ENCODE results near the gene RASL12. TPM values are rescaled to one million over a fixed set of nuclear protein-coding genes. Genes with fewer than 3 reads are reported as not detected.

The RASL12 gene
- polyA plus RNA-seq, 3 donors: not detected

DNA sequence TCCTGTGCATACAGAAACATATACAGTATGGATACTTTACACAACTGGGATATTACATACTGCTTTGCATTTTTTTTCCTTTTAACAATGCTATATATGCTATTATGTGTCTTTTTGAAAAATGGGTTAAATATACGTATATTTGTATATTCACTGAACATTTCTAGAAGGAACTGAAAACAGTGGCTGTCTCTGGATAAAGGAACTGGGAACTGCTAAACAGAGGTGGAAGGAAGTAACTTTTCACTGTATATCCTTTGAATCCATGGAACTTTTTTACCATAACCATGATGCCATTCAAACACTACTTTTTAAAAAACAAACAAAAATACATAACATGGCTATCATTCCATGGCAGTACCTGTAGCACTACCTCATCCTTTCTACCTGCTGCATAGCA, 40.2 kb downstream of the RASL12 start:
- Histone ChIP-seq H3K27ac (ENCODE audit: low read depth in 1 of 2, low read length in 2 of 2) (no peak overlapping the region), H3K36me3 (replicated peaks in 1 of 2; ENCODE audit: control insufficient read depth in 1 of 2, insufficient read depth in 2 of 2, low read length in 2 of 2) (peaks cover 25 to 44% of the 10 kb centered on the region in 2 donors), H3K4me2 (replicated peaks; ENCODE audit: extremely low read depth, low read length, poor library complexity, severe bottlenecking) (peak overlapping the region; percentile 92), H3K4me3 (replicated peaks in 1 of 3; ENCODE audit: low read depth in 2 of 3, low read length in 3 of 3) (peak overlapping the region in 1 of 3 experiments; percentile 87), H3K79me2 (ENCODE audit: insufficient read depth, low read length) (peaks cover 7% of the 10 kb centered on the region), H3K9me3 (replicated peaks in 1 of 2; ENCODE audit: control insufficient read depth in 1 of 2, insufficient read depth in 1 of 2, low read length in 2 of 2) (no peaks in the 10 kb centered on the region), H4K20me1 (ENCODE audit: insufficient read depth, low read length) (peaks cover 8% of the 10 kb centered on the region), H2AFZ (ENCODE audit: insufficient read depth, low read depth, low read length, poor library complexity, severe bottlenecking) (no peak overlapping the region), H3K27me3 (ENCODE audit: control insufficient read depth in 2 of 2, insufficient read depth in 2 of 2, low read length in 2 of 2) (peaks cover 0 to 9% of the 10 kb centered on the region in 2 donors), H3K9ac (ENCODE audit: insufficient read depth, low read length, poor library complexity, severe bottlenecking) (no peak overlapping the region), H3K4me1 (ENCODE audit: control insufficient read depth in 1 of 2, insufficient read depth in 2 of 2, low read length in 2 of 2) (peaks cover 17 to 21% of the 10 kb centered on the region in 2 donors)
- no CpG with 5 or more reads among the region's 1 CpG for WGBS (ENCODE audit: insufficient coverage)
- peak in 1 of 3 donors; percentile 27 for DNase-seq
- Mint-ChIP-seq H3K9me3 (no peaks in the 10 kb centered on the region), H3K27ac (no peak overlapping the region), H3K4me3 (peak overlapping the region in 1 of 2 donors; percentile 84), H3K36me3 (peaks cover 31 to 36% of the 10 kb centered on the region in 2 donors), H3K4me1 (peaks cover 15% of the 10 kb centered on the region), H3K27me3 (ENCODE audit: low read depth in 3 of 3) (peaks cover 6 to 11% (median 8%) of the 10 kb centered on the region in 3 donors)
- TF ChIP-seq, protein P1, sequence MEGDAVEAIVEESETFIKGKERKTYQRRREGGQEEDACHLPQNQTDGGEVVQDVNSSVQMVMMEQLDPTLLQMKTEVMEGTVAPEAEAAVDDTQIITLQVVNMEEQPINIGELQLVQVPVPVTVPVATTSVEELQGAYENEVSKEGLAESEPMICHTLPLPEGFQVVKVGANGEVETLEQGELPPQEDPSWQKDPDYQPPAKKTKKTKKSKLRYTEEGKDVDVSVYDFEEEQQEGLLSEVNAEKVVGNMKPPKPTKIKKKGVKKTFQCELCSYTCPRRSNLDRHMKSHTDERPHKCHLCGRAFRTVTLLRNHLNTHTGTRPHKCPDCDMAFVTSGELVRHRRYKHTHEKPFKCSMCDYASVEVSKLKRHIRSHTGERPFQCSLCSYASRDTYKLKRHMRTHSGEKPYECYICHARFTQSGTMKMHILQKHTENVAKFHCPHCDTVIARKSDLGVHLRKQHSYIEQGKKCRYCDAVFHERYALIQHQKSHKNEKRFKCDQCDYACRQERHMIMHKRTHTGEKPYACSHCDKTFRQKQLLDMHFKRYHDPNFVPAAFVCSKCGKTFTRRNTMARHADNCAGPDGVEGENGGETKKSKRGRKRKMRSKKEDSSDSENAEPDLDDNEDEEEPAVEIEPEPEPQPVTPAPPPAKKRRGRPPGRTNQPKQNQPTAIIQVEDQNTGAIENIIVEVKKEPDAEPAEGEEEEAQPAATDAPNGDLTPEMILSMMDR (IDR thresholded peaks at IDR 0.05): no peak
- intact Hi-C loops (cut with micrococcal nuclease): no loop called here

DNA sequence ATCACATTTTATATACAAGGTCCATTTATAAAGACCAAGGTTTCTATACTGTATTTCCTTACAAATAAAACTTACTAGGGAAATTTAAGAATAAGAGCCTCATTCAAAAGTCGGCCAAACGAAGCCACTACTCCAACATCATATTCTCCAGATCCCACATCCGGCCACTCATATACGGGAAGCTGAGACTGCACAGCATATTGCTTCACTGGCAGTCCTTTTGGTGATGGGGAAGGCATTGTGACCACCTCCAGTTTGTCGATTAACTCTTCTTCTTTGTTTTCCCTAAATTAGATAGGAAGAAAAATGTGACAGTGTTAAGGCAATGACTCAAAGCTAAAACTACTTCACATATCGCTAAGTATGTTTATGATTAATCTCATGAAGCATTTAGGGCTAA, 41.0 kb downstream of the RASL12 start:
- Histone ChIP-seq H3K27me3 (ENCODE audit: control insufficient read depth in 2 of 2, insufficient read depth in 2 of 2, low read length in 2 of 2) (peaks cover 0 to 6% of the 10 kb centered on the region in 2 donors), H3K9me3 (replicated peaks in 1 of 2; ENCODE audit: control insufficient read depth in 1 of 2, insufficient read depth in 1 of 2, low read length in 2 of 2) (no peaks in the 10 kb centered on the region), H3K4me1 (ENCODE audit: control insufficient read depth in 1 of 2, insufficient read depth in 2 of 2, low read length in 2 of 2) (peaks cover 17 to 21% of the 10 kb centered on the region in 2 donors), H3K9ac (ENCODE audit: insufficient read depth, low read length, poor library complexity, severe bottlenecking) (no peak overlapping the region), H3K4me3 (replicated peaks in 1 of 3; ENCODE audit: low read depth in 2 of 3, low read length in 3 of 3) (no peak overlapping the region), H2AFZ (ENCODE audit: insufficient read depth, low read depth, low read length, poor library complexity, severe bottlenecking) (no peak overlapping the region), H3K79me2 (ENCODE audit: insufficient read depth, low read length) (peaks cover 7% of the 10 kb centered on the region), H4K20me1 (ENCODE audit: insufficient read depth, low read length) (peaks cover 8% of the 10 kb centered on the region), H3K36me3 (replicated peaks in 1 of 2; ENCODE audit: control insufficient read depth in 1 of 2, insufficient read depth in 2 of 2, low read length in 2 of 2) (peaks cover 25 to 52% of the 10 kb centered on the region in 2 donors), H3K27ac (ENCODE audit: low read depth in 1 of 2, low read length in 2 of 2) (no peak overlapping the region), H3K4me2 (replicated peaks; ENCODE audit: extremely low read depth, low read length, poor library complexity, severe bottlenecking) (no peak overlapping the region)
- no peak overlapping the region for H3K4me3 Mint-ChIP-seq
- H3K27me3 Mint-ChIP-seq (ENCODE audit: low read depth in 3 of 3): peaks cover 5 to 8% (median 5%) of the 10 kb centered on the region in 3 donors
- DNase-seq: no peak
- H3K4me1 Mint-ChIP-seq: peaks cover 15% of the 10 kb centered on the region
- H3K27ac Mint-ChIP-seq: no peak overlapping the region
- WGBS (ENCODE audit: insufficient coverage): no CpG with 5 or more reads among the region's 6 CpGs
- no peaks in the 10 kb centered on the region for H3K9me3 Mint-ChIP-seq
- intact Hi-C loops (cut with micrococcal nuclease): no loop called here
- H3K36me3 Mint-ChIP-seq: peaks cover 31 to 42% of the 10 kb centered on the region in 2 donors
- TF ChIP-seq, protein P1 (IDR thresholded peaks at IDR 0.05): no peak

Data from CD14-positive monocyte (primary cell).